Measurements from ENCODE around the gene SIPA1L2.

SIPA1L2 gene, protein sequence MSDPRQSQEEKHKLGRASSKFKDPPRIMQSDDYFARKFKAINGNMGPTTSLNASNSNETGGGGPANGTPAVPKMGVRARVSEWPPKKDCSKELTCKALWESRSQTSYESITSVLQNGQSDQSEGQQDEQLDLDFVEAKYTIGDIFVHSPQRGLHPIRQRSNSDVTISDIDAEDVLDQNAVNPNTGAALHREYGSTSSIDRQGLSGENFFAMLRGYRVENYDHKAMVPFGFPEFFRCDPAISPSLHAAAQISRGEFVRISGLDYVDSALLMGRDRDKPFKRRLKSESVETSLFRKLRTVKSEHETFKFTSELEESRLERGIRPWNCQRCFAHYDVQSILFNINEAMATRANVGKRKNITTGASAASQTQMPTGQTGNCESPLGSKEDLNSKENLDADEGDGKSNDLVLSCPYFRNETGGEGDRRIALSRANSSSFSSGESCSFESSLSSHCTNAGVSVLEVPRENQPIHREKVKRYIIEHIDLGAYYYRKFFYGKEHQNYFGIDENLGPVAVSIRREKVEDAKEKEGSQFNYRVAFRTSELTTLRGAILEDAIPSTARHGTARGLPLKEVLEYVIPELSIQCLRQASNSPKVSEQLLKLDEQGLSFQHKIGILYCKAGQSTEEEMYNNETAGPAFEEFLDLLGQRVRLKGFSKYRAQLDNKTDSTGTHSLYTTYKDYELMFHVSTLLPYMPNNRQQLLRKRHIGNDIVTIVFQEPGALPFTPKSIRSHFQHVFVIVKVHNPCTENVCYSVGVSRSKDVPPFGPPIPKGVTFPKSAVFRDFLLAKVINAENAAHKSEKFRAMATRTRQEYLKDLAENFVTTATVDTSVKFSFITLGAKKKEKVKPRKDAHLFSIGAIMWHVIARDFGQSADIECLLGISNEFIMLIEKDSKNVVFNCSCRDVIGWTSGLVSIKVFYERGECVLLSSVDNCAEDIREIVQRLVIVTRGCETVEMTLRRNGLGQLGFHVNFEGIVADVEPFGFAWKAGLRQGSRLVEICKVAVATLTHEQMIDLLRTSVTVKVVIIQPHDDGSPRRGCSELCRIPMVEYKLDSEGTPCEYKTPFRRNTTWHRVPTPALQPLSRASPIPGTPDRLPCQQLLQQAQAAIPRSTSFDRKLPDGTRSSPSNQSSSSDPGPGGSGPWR (N-terminal part only)

DNA sequence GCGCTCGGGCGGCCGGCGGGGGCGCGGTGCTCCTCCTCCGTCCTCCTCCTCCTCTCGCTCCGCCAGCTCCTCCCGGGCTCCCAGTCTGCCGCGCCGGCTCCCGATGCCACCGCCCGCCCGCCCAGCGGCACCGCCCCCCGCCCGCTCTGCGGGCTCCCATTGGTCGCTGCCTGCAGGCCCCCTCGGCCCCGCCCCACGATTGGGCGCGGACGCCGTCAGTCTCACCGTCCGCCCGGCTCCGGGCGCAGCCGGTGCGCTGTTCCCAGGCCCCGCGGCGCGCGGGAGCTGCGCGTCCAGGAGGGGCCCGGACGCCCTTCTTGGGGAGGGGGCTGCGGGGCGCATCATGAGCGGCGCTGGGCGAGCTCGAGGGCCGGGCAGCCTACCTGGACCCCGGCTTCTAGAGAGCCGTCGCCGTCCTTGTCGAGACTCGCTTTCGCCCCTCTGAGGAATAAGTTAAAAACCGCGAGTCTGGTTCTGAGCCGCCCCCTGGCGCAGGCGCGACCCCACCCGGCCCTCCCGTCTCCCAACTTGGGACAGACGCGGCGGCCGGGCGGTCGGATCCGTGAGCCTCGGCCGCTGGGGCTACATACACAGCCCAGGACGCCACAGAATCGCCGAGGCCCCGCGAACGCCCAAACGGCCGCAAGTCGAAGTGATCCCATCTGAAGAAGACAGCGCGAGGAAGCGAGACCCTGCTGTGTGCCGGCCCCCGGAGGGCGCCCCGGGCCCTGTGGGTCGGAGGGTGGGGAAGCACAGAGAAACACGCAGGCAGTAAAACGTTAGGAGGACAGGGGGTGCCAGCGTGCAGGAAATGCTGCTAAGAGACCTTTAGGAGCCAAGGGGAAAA is at the start of gene SIPA1L2:
Gene SIPA1L2, minus strand, starts transcription at position 87 of the 847 bp plus-strand sequence. CDS start 114,794 bp downstream, outside the sequence.
- no peak for DNase-seq

DNA sequence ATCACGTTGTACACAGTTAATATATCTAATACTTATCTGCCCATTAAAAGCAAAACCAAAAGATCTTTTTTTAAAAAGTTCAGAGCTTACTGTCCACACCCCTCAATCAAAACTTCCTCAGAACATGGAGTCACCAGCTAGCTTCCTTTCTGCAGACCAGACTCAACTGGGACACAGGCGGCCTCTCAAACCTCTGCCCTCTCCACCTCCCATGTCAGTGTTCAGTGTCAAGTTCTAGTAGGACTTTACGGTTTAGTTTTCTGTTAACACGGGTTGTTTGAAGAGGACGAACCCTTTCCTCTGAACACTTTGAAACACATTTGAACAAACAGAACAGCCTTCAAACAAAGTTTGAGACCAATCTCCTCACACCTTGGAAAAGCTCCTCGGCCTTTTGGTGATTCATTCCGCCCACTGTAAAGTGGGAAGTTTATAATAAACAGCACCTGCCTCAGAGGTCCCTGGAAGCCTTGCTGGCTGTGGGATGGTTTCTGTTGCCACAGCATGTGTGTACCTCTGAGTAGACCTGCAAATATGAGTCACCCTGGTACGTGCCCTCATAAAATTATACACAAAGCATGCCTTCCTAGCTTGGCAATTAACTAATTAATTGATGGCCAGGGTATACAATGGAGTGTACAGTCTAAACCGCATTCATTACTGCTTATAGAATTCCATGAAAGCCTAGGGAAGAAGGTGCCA is 48.4 kb upstream of the SIPA1L2 start:
- no peak for DNase-seq

DNA sequence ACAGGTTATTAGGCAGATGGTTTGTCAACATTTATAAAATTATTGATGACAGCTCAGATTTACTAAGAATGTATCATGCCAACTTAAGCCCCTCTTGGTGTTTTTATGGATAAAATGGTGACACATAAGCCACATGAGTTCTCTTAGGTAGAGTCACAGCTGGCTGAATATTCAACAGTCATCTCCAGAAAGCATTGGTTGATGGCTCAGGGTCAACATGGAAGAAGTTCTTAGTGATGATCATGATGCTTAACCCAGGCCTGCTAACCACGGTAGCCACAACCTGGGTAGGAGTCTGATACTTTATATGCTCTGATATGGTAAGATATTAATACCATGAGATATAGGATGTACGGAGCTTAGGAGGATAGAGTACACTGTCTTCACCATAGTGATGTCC is 46.4 kb upstream of the SIPA1L2 start:
- no peak for DNase-seq

DNA sequence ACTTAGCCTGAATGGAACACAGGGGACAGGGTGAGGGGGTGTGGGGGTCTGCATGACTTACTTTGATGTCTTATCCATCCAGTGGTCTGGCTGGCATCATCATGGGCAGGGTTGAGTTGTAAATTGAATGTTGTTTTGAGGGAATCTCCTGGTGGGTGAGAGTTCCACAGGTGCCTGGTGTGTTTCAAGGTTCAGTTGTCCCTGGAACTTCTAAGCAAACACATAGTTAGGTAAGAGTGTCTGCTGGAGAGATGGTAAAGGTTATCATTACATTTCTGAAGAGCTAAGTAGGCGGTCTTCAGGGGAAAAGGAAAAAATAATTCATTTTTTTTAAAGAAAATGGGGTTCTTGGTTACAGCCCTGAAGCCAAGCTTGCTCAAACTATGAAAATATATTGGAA is 46.0 kb upstream of the SIPA1L2 start:
- no peak for DNase-seq

DNA sequence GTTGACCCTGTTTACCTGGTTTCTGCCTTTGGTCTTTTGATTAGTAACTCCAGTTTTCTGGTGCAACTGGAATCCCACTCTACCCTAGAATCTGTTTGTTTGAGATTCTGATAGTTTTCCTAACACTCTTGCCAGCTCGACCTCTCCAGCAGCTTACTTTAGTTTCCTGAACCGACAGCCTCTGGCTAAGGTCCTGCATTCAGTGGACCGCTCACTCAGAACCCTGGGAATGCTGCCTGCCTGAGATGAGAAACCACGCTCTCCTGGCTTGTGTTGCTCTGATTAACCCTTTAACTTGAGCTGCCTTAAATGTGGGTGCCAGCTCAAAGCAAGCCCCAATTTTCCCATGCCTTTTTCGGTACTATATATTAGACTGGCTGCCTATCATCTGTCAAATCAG is 45.3 kb upstream of the SIPA1L2 start:
- DNase-seq = no peak

DNA sequence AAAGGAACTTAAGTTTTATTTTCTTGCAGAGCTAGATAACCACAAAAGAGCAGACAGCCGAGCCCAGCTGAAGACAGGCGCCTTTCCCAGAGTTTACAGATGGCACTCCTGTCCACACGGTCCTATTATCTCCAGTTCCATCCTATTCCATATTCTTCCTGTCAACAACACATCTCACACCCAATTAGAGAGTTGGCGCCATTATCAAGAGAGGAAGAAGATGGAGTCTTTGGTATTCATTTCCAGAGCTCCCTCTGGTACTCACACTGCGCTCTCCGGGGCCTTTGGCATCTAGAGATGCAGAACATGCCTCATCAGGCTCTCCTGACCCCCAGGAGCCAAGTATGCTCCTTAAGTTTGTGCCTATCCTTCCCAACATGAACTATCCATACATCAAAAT is 43.3 kb upstream of the SIPA1L2 start:
- DNase-seq = no peak

DNA sequence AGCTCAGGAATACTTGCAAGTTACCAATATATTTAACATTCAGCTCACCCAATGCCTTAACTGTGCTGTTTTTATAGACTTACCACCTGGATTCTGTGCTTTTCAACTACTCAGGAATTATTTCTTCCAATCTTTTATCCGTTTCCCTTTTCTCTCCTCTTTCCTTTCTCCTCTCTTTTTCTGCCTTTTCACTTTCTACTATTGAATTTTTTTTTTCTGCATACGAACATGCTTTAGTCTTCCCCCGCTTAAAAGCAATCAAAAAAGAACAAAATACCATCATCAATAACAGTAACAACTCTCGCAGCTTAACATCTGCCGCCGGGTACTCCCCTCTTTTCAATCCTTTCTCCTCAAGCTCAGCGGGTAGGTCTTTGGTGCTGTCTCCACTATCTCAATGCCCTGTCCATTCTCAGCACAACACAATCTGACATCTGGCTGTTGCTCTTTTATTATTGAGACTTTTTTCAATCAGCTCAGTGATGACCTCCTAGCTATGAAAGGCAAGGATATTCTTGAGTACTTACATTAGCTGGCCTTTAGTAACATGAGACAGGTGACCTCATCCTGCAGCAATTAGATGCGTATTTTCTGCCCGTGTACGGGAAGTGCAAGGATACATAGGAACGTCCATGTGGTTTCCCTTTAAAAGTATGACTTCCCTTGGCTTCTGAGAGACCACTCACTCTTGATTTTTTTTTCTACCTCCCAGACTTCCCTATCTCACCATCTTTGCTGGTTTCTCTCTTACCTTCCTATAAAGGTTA is 40.2 kb upstream of the SIPA1L2 start:
- DNase-seq = no peak

DNA sequence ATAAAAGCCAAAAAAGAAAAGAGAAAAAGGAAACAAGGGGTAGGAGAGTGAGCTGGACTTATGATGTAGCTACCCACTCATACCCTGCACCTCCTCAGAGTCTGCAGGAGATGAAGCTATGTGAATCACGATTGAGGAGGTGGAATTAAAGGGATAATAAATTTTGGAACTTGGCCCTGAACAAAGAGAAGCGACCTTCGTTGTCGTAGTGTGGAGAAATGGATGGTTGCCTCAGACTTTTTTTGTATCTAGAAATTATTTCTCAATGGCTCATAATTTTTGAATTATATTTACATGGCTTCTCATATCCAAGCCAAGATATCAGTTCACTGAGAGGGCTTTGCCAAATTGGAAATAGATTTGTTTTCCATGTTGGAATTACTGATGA is 37.8 kb upstream of the SIPA1L2 start:
- DNase-seq = no peak

DNA sequence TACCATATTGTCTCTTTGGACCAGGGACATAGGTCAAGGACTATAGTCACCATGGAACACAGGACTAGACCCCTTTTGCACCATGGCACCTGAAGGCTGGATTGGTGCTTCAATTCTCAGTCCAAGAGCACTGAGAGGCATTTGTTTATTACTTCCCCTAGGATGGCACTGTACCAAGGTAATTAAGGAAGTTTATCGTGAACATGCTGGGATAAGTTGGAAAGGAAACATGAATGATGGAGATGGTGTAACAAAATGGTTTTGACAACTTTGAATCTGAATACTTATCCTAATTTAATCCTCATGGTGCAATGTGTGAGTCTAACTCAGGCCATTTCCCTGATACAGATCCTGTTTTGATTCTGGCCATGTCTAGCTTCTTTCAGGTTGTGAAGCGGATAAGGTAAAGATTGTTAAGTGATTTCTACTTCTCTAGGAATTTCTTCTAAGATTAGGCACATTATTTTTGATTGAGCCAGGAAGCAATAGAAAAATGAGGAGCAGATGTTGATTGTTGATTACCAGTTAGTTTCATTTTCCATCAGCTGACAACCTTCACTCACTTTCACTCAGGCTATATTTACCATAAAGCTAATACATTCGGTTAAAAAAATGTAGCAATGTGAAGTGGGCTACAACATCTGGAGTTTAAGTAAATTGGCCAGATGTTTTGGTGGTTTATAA is 37.3 kb upstream of the SIPA1L2 start:
- peak; percentile 44 for DNase-seq

DNA sequence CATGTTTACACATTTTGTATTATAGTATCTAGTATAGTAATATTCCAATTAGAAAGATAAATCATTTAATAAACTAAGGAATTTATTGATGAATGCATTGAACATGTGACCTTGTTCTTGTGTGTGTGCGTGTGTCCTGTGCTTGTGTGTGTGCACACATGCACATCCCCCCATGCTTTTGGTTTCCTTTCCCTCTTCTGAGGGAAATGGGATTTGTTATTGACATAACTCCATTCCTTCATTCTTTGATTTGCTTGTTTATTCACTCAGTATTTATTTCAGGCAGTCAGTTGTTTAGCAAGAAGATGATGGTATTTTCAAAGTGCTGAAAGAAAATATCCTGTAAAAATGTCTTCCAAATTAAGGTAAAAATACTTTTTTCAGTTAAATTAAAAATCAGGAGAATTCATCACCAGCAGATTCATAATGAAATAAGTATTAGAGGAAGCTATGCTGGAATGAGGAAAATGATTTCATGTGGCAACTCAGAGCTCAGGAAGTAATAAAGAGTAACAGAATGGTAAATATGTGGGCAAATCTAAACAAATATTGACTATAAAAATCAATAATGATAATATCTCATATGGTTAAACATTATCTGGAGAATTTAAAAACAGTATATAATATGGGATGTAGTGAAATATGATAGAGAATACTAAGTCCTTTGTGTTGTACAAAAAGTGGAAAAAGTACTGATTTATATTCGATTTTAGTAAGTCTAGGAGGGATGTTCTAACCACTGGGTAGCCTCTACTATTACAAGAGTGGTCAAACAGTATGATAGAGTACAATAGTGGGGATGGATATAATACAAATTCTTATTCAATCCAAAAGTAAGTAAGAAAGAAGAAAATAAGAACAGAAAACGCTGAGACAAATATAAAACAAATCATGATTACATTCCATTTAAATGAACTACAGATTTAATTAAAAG is 35.2 kb upstream of the SIPA1L2 start:
- no peak for DNase-seq

DNA sequence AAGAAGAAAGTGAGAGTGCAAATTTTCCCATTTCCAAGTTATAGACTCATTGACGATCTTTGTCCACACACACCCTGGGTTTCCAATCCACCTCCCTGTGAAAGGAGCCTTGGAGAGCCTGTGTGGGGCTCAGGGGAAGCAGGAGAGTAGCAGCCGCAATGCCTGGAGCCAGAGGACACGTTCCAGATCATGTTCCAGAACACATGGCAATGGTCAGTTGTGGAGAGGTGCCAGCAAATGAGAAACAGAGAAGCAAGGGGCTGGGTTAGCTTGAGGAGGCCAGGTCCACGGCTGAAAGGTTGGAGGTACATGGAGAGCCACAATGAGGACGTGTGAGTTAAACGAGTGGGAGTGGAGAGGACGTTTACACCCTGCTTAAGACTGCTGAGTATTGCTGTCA is 33.0 kb upstream of the SIPA1L2 start:
- DNase-seq = no peak

DNA sequence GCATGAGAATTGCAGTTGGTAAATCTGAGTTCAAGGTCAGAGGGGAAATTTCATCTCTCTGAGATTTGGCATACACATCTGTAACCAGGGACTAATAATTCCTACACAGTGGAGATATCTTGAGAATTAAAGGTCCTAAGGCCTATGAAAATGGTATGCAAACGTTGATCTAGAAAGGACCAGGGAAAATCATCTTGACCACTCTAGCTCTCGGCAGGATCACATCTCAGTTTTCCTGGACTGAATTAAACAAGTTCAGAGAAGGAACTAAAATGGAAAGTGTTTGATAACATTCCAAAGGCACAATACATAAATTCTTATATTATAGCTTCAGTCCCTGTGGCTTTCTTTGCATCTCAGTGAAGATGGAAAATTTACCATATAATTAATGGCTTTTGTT is 28.5 kb upstream of the SIPA1L2 start:
- no peak for DNase-seq

DNA sequence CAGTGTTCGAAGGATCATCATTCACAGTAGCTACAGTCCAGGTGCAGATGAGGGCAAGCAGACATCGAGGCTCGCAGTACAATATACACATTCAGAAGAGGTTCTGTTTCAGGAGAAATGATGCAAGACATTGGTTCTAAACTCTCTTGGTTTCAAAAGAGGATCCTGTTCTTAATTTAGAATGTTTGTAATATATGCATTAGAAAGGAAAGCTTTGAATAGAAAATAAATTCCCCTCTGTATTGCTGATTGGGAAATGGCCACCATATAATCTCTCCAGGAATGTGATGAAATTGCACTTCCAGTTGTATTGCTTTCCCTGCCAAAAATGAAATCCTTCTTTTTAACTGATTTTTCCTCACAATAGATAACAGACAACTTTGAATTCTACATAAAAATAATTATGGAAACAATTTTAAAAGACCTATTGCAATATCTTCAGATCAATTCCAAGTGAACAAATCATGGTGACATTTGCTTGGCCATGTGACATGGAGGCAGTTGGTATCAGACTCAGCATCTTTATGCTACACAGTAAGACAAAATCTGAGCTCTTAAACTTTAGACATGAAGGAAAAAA is 27.6 kb upstream of the SIPA1L2 start:
- no peak for DNase-seq

DNA sequence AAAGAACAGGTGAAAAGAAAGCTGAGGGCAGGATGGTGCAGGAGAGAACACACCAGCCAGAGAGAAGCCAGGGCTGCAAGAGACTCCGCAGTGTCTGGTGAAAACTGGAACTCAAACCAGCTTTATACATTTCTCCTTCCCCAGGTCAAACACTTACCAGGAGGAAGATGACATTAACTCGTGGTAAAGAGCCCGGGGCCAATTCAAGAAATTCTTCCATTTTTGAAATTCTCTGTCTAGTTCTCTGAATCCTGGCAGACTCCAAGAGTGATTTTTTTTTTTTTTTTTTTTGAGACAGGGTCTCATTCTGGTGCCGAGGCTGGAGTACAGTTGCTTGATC is 25.8 kb upstream of the SIPA1L2 start:
- DNase-seq = no peak

DNA sequence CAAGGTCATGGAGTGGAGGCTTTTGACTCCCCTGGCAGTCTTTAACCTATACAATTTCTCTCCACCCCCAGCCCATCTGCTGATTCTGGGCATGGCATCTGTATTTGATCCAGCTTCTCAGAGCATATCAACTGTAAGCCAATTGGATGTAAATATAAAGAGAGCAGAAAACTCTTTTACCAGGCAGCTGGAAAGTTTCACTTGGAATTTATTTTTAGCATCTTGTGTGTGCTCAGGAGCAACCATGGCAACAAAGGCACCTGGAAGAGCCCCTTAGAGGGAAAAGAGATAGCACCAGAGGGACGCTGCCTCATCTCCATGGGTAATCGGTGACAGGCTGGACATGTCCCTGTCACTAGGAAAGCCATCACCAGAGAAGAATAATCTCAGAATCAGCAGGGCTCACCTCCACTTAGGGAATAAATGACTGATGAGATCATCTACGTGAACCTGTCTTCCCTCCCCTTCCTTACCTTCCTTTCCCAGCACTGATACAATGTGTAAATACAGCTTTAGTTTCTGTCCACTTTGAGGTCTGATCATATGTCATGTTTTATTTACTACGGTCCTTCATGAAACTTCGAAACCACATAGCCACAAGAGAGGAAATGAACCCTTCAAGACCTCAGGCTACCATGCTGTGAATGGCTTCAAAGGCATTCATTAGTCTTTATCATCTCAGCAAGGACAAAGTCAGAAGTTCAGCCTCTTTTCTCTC is 25.3 kb upstream of the SIPA1L2 start:
- DNase-seq = peak; percentile 3

DNA sequence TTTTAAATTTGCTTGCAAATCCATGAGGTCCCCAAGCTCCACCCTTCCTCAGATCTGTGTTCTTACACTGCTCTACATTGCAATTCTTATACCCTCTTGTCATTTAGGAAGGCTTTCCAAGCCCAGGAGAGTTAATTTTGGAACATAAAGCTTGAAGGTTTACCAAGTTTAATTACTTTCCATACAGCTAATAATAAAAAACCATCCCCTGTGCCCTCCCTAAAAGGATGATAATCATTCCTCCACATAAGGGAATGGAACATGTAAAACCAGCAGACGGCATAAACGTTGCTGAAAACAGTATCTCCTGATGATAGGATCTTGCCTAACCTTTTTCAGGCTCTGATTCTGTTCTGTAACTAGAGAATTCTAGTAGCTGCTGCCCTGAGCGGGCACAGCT is 23.9 kb upstream of the SIPA1L2 start:
- DNase-seq = no peak

DNA sequence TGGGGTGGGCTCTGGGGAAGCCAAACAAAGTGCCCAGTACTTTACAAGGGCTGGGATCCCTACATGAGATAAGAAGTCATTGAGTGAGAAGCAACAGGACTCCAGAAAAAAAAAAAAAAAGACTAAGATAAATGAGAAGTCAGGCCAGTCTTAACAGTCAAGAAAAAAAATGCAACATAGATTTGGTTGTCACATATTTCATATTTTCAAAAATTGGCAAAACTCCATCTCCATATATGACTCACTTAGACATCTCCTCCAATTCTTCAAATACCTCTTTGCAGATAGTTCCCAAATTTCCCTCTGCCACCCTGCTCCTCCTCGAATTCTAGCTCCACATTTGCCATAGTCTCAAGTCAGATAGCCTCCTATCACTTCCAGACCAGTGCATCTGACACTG is 20.9 kb upstream of the SIPA1L2 start:
- peak; percentile 8 for DNase-seq

DNA sequence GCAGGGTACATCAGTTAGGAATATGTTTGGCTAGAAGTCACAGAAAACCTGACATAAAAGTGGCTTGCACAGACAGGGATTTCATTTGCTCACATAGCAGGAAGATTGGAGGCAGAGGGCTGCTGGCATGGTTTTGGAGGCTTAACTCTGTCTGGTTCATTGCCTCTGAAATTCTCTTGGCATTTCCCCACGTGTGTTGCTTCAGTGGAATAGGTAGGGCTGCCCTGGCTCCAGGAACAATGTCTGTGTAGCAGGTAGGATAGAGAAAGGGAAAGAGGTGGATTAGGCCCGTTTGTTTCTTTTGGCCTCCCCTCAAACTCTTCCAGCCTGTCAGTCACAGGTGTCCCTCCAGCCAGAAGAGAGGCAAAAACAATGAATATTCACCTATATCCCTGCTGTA is 20.5 kb upstream of the SIPA1L2 start:
- DNase-seq = no peak
